Vagina (tissue), 2 donors: Measurements from ENCODE around the gene PTPRD.

Experiments used
- CTCF ChIP-seq, 3 experiments: fragments of 450-650 bp in 2 of 3; fragments of 200-600 bp in 1 of 3; sonication (generic) in 1 of 3; IDR thresholded peaks; one replicate each; pipeline ENCODE4 v1.5.1; 2017 to 2019; ENCODE audit warnings: antibody characterized with exemption in 3 of 3, mild to moderate bottlenecking in 2 of 3, moderate library complexity in 2 of 3
- POLR2A ChIP-seq, 2 donors: fragments of 450-650 bp; IDR thresholded peaks; one replicate each; pipeline ENCODE4 v1.6.1; 2017; ENCODE audit warnings: antibody characterized with exemption in 2 of 2, mild to moderate bottlenecking in 2 of 2, moderate library complexity in 2 of 2

DNA sequence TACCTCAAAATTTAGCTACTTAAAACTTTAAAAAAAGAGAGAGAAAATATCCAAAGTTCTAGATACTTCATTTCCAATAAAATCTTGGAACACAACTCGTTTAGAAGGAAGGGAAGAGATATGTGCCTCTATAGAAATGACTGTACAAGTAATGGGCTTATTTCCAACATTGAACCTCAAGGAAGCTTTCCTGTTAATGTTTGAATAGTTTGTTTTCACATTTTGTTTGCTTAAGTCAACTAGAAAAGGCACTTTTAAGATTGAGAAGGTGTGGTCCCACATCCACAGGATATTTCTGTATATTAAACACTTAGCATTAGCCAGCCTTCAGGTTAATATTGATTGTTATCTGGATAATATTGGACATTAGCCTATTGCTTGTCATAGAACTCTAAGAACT, 384.7 kb downstream of the PTPRD start:
- TF ChIP-seq CTCF (IDR thresholded peaks at IDR 0.05) (no peak), POLR2A (IDR thresholded peaks at IDR 0.05) (no peak)
